ENCODE results near the gene RASSF7.

RASSF7 gene

DNA sequence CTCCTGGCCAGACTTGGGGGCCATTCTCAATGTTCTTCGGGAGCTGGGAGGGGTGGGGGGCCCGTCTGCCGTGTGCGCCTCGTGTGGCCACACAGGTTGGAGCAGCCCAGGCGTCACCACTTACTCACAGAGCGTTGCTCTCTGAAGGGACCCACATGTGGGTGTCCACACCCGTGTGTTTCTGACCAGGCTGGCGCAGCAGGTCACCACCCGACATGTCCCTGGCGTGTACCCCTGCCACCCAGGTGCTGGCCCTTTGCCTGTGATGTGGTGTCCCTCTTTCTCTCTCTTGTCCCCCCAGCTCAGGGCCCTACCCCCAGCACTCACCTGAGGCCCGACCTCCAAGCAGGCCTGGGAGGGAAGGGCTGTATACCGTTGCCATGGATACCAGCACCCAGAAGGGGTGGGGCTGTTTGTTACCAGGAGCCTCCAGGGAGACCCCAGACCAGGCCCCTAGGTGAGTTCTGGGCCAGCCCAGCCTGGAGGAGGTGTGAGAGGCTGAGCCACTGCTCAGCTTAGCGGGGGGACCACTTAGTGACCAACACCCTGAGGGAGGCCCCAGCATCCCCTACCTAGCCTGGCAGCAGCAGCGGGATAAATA lies 1.6 kb upstream of the RASSF7 start:
- DNase-seq: no peak
- TF ChIP-seq, protein P1, sequence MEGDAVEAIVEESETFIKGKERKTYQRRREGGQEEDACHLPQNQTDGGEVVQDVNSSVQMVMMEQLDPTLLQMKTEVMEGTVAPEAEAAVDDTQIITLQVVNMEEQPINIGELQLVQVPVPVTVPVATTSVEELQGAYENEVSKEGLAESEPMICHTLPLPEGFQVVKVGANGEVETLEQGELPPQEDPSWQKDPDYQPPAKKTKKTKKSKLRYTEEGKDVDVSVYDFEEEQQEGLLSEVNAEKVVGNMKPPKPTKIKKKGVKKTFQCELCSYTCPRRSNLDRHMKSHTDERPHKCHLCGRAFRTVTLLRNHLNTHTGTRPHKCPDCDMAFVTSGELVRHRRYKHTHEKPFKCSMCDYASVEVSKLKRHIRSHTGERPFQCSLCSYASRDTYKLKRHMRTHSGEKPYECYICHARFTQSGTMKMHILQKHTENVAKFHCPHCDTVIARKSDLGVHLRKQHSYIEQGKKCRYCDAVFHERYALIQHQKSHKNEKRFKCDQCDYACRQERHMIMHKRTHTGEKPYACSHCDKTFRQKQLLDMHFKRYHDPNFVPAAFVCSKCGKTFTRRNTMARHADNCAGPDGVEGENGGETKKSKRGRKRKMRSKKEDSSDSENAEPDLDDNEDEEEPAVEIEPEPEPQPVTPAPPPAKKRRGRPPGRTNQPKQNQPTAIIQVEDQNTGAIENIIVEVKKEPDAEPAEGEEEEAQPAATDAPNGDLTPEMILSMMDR (IDR thresholded peaks at IDR 0.05; ENCODE audit: low read depth, low read length): no peak

DNA sequence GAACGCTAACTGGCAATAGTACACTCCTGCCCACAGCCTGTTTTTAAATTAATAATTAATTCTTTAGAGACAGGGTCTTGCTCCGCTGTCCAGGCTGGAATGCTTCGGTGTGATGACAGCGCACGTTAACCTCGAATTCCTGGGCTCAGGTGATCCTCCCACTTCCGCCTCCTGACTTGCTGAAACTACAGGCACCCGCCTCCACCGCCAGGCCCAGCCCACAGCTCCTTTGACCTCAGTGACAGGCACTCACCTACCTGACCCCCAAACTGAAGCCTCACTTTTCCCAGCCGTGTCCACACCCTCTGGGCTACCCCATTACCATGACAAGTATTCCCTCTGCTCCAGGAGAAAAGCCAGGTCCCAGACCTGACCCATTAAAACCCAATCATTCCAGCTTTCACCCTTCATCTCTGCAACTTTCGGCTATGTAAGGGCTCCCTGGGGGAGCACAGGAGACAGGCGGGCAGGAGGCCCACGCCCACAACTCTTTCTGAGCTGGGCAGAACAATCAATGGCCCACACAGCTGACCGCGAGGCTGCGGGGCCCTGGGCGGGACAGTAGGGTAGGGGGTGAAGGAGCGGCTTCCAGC lies 962 bp upstream of the RASSF7 start:
- no peak overlapping the region for H3K4me3 ChIP-seq (ENCODE audit: low read depth, low read length)
- no peaks in the 10 kb centered on the region for H3K9me3 ChIP-seq
- TF ChIP-seq, protein P1 (IDR thresholded peaks at IDR 0.05; ENCODE audit: low read depth, low read length): no peak
- peaks cover 24% of the 10 kb centered on the region for H3K27me3 ChIP-seq
- no peaks in the 10 kb centered on the region for H3K4me1 ChIP-seq
- no peaks in the 10 kb centered on the region for H3K36me3 ChIP-seq
- no peak for DNase-seq

More for the DNA sequence above, 1.6 kb upstream of the RASSF7 start:
- Histone ChIP-seq H3K27me3 (peaks cover 24% of the 10 kb centered on the region), H3K4me3 (ENCODE audit: low read depth, low read length) (no peak overlapping the region), H3K9me3 (no peaks in the 10 kb centered on the region), H3K4me1 (no peaks in the 10 kb centered on the region), H3K36me3 (no peaks in the 10 kb centered on the region)

DNA sequence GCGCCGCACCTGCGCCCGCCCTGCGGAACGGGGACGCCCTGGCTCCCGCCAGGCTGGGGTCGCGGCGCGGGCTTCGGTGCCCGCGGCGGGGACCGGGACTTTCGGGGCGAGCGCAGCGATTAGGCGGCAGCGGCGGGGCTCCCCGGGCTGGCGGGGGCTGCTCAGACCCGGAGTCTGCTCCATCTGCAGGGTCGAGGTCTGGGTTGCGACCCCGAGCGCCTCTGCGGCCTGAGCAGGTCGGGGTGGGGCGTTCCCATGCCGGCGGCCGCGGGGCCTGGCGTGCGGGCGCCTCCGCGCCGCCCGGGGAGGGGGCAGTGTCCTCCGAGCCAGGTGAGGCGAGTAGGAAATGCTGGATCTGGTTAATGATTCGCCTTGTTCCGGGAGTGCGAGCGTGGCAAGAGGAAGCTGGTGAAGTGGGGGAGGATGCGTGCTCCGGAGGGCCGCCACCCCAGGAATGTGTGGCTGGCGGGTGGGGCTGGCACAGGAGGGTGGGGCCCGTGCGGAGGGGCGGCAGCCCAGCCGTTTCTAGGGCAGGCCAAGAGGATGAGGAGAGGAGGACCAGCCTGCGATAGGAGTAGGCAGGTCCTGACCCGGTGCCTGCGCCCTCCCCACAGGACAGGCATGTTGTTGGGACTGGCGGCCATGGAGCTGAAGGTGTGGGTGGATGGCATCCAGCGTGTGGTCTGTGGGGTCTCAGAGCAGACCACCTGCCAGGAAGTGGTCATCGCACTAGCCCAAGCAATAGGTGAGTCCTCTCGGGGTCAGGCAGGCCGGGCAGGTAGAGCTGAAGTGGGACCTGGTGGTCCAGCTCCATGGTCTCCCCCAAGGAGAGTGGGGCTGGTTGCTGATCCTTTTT lies 606 bp downstream of the RASSF7 start:
- peak overlapping the region; percentile 41 for H3K4me3 ChIP-seq (ENCODE audit: low read depth, low read length)
- H3K4me1 ChIP-seq: no peaks in the 10 kb centered on the region
- H3K27me3 ChIP-seq: peaks cover 11% of the 10 kb centered on the region
- no peaks in the 10 kb centered on the region for H3K36me3 ChIP-seq
- TF ChIP-seq, protein P1 (IDR thresholded peaks at IDR 0.05; ENCODE audit: low read depth, low read length): no peak
- no peak for DNase-seq
- H3K9me3 ChIP-seq: no peaks in the 10 kb centered on the region

DNA sequence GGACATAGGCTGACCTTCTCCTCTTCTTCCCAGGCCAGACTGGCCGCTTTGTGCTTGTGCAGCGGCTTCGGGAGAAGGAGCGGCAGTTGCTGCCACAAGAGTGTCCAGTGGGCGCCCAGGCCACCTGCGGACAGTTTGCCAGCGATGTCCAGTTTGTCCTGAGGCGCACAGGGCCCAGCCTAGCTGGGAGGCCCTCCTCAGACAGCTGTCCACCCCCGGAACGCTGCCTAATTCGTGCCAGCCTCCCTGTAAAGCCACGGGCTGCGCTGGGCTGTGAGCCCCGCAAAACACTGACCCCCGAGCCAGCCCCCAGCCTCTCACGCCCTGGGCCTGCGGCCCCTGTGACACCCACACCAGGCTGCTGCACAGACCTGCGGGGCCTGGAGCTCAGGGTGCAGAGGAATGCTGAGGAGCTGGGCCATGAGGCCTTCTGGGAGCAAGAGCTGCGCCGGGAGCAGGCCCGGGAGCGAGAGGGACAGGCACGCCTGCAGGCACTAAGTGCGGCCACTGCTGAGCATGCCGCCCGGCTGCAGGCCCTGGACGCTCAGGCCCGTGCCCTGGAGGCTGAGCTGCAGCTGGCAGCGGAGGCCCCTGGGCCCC lies 1.4 kb downstream of the RASSF7 start:
- H3K4me1 ChIP-seq: no peaks in the 10 kb centered on the region
- TF ChIP-seq, protein P1 (IDR thresholded peaks at IDR 0.05; ENCODE audit: low read depth, low read length): no peak
- peaks cover 3% of the 10 kb centered on the region; the same call in 1 of the 2 replicates for H3K27me3 ChIP-seq
- H3K9me3 ChIP-seq: no peaks in the 10 kb centered on the region
- no peak for DNase-seq
- H3K36me3 ChIP-seq: no peaks in the 10 kb centered on the region
- no peak overlapping the region for H3K4me3 ChIP-seq (ENCODE audit: low read depth, low read length)

DNA sequence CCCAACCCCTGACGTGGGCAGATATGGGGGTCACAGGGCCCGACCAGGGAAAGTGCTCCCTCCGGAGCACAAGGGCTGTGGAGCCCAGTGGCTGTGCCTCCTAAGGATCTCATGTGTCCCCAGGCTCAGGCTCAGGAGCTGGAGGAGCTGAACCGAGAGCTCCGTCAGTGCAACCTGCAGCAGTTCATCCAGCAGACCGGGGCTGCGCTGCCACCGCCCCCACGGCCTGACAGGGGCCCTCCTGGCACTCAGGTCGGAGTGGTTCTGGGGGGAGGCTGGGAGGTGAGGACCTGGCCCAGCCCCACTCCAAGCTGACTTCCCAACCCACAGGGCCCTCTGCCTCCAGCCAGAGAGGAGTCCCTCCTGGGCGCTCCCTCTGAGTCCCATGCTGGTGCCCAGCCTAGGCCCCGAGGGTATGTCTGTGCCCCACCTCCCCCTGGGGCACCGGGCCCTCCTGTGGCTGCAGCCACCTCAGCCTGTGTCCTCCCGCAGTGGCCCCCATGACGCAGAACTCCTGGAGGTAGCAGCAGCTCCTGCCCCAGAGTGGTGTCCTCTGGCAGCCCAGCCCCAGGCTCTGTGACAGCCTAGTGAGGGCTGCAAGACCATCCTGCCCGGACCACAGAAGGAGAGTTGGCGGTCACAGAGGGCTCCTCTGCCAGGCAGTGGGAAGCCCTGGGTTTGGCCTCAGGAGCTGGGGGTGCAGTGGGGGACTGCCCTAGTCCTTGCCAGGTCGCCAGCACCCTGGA lies 2.5 kb downstream of the RASSF7 start:
- H3K4me3 ChIP-seq (ENCODE audit: low read depth, low read length): no peak overlapping the region
- H3K36me3 ChIP-seq: no peaks in the 10 kb centered on the region
- TF ChIP-seq, protein P1 (IDR thresholded peaks at IDR 0.05; ENCODE audit: low read depth, low read length): no peak
- H3K9me3 ChIP-seq: no peaks in the 10 kb centered on the region
- H3K27me3 ChIP-seq: no peaks in the 10 kb centered on the region
- DNase-seq: no peak
- no peaks in the 10 kb centered on the region for H3K4me1 ChIP-seq
